Left ventricle myocardium inferior (tissue), 1 donor: Measurements from ENCODE around the gene PPP1R13L. TPM values are rescaled to one million over a fixed set of nuclear protein-coding genes. Genes with fewer than 3 reads are reported as not detected.

Source experiments
- DNase-seq: peaks from one replicate; pipeline ENCODE4 v3.0.0-alpha.2; 2020
- H3K27ac ChIP-seq: fragments of 200-600 bp; replicated peaks from 2 replicates; pipeline ENCODE4 v1.8.0; 2021
- H3K27me3 ChIP-seq: fragments of 200-600 bp; 2 replicates; pipeline ENCODE4 v1.8.0; 2021; ENCODE audit warnings: low read depth
- H3K36me3 ChIP-seq: fragments of 200-600 bp; 2 replicates; pipeline ENCODE4 v1.8.0; 2021
- H3K4me1 ChIP-seq: fragments of 200-600 bp; 2 replicates; pipeline ENCODE4 v1.8.0; 2021
- H3K4me3 ChIP-seq: fragments of 200-600 bp; 2 replicates; pipeline ENCODE4 v1.8.0; 2021; ENCODE audit warnings: mild to moderate bottlenecking, moderate library complexity
- H3K9me3 ChIP-seq: fragments of 200-600 bp; replicated peaks from 2 replicates; pipeline ENCODE4 v1.8.0; 2021
- intact Hi-C: fragments of 100-400 bp; cut with micrococcal nuclease; formaldehyde crosslinking; loops from one replicate; pipeline ENCODE4 v1.11.0; 2022
- total RNA-seq: library from RNA; stranded (reverse); fragmentation: NEBNext Ultra II Directional; extraction: Animal tissue kit (Norgen Biotek cat#: 25700); gene quantifications from one replicate; pipeline ENCODE4 v1.2.1, GENCODE V29; 2021
- TF ChIP-seq, protein P1 (sequence below): fragments of 200-600 bp; IDR thresholded peaks from 2 replicates; pipeline ENCODE4 v1.8.0; 2021; ENCODE audit warnings: antibody characterized with exemption, mild to moderate bottlenecking, borderline replicate concordance
- donor health status: DM: no; HTN: yes; CAD: no; lungs with severe emphysema.

The PPP1R13L gene
- total RNA-seq, 1 donor from 2014 or later: 207 TPM

DNA sequence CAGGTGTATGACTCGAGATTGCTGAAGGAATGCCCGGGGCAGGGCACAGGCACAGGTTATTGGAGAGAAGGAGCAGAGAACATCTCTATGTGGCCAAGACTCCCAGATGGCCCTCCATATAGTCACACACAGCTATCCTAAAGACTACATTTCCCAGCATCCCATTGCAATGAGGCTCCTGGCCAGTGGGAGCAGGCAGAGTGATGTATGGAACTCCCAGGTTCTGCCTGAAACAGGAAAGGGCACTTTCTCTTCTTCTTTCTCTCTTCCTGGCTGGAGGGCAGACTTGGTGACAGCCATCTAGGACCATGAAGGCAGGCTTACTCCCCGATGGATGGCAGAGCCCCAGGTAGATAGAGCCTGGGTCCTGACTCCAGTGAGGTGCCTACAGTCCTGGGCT is 13.5 kb downstream of the PPP1R13L start:
- no peak for DNase-seq
- H3K9me3 ChIP-seq: no peaks in the 10 kb centered on the region
- H3K36me3 ChIP-seq: peaks cover 51% of the 10 kb centered on the region
- H3K27me3 ChIP-seq: no peaks in the 10 kb centered on the region
- H3K27ac ChIP-seq: no peak overlapping the region
- no peak overlapping the region for H3K4me3 ChIP-seq
- intact Hi-C loops: no loop called here
- TF ChIP-seq, protein P1, sequence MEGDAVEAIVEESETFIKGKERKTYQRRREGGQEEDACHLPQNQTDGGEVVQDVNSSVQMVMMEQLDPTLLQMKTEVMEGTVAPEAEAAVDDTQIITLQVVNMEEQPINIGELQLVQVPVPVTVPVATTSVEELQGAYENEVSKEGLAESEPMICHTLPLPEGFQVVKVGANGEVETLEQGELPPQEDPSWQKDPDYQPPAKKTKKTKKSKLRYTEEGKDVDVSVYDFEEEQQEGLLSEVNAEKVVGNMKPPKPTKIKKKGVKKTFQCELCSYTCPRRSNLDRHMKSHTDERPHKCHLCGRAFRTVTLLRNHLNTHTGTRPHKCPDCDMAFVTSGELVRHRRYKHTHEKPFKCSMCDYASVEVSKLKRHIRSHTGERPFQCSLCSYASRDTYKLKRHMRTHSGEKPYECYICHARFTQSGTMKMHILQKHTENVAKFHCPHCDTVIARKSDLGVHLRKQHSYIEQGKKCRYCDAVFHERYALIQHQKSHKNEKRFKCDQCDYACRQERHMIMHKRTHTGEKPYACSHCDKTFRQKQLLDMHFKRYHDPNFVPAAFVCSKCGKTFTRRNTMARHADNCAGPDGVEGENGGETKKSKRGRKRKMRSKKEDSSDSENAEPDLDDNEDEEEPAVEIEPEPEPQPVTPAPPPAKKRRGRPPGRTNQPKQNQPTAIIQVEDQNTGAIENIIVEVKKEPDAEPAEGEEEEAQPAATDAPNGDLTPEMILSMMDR: no peak
- peaks cover 6% of the 10 kb centered on the region for H3K4me1 ChIP-seq

- Histone ChIP-seq H3K4me3 (no peak overlapping the region), H3K27ac (no peak overlapping the region), H3K36me3 (peaks cover 22% of the 10 kb centered on the region), H3K4me1 (peaks cover 15% of the 10 kb centered on the region), H3K27me3 (peaks cover 30% of the 10 kb centered on the region), H3K9me3 (no peaks in the 10 kb centered on the region)
- DNase-seq: no peak
- TF ChIP-seq, protein P1: no peak
- intact Hi-C loops: no loop called here
Measured at GRCh38 chr19:45385392-45386221, 19.3 kb downstream of the PPP1R13L start.

- H3K27ac ChIP-seq: no peak overlapping the region
- H3K27me3 ChIP-seq: peaks cover 30% of the 10 kb centered on the region
- no peaks in the 10 kb centered on the region for H3K9me3 ChIP-seq
- H3K4me1 ChIP-seq: peaks cover 15% of the 10 kb centered on the region
- TF ChIP-seq, protein P1: no peak
- no peak for DNase-seq
- H3K36me3 ChIP-seq: peaks cover 17% of the 10 kb centered on the region
- intact Hi-C loops: no loop called here
- no peak overlapping the region for H3K4me3 ChIP-seq
Measured at GRCh38 chr19:45382426-45382825, 22.4 kb downstream of the PPP1R13L start.

- Histone ChIP-seq H3K27me3 (peaks cover 20% of the 10 kb centered on the region), H3K9me3 (no peaks in the 10 kb centered on the region), H3K27ac (no peak overlapping the region), H3K4me1 (peaks cover 12% of the 10 kb centered on the region), H3K36me3 (peaks cover 17% of the 10 kb centered on the region), H3K4me3 (no peak overlapping the region)
- TF ChIP-seq, protein P1: no peak
- intact Hi-C loops: no loop called here
- no peak for DNase-seq
Measured at GRCh38 chr19:45380107-45380506, 24.8 kb downstream of the PPP1R13L start.

DNA sequence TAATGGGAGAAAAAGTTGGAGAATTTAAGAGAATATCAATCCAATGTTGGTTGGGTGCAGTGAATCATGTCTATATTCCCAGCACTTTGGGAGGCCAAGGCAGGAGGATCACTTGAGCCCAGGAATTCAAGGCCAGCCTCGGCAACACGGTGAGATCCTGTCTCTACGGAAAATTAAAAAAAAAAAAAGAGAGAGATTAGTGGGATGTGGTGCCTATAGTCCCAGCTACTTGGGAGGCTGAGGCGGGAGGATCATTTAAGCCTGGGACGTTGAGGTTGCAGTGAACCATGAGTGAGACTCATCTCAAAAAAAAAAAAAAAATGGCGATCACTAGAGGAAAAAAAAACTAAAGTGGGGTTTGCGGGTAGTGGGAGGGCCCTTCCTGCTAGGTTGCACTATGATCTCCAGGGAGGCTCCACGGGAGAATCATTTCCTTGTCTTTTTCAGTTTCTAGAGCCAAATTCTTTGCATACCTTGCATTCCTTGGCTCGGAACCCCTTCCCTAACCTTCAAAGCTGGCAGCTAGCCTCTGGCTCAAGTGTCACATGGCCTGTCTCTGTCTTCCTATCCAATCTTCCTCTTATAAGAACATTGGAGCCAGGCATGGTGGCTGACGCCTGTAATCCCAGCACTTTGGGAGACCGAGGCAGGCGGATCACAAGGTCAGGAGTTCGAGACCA is 28.7 kb downstream of the PPP1R13L start:
- TF ChIP-seq, protein P1: no peak
- H3K27me3 ChIP-seq: no peaks in the 10 kb centered on the region
- H3K36me3 ChIP-seq: peaks cover 3% of the 10 kb centered on the region
- peaks cover 11% of the 10 kb centered on the region for H3K4me1 ChIP-seq
- intact Hi-C loops: no loop called here
- peak overlapping the region; percentile 73 for H3K27ac ChIP-seq
- no peak overlapping the region for H3K4me3 ChIP-seq
- no peak for DNase-seq
- H3K9me3 ChIP-seq: no peaks in the 10 kb centered on the region
